Prostate gland (tissue), 2 donors: Measurements from ENCODE around the gene CHD8.

Source experiments
- POLR2A ChIP-seq: fragments of 450-650 bp; IDR thresholded peaks from one replicate; pipeline ENCODE4 v1.6.1; 2016; ENCODE audit warnings: antibody characterized with exemption, mild to moderate bottlenecking
- POLR2AphosphoS5 ChIP-seq: sonication (generic); formaldehyde crosslinking; IDR thresholded peaks from one replicate; pipeline ENCODE4 v1.6.1; 2017; ENCODE audit warnings: antibody characterized with exemption
- TF ChIP-seq, protein P1 (sequence below), 4 experiments: fragments of 200-600 bp in 2 of 4; fragments of 450-650 bp in 2 of 4; sonication (generic) in 2 of 4; IDR thresholded peaks; 1 replicate in 3 of 4; 2 replicates in 1 of 4; pipeline ENCODE4 v1.5.1; 2016 to 2019; ENCODE audit warnings: antibody characterized with exemption in 4 of 4, mild to moderate bottlenecking in 2 of 4, moderate library complexity in 2 of 4

DNA sequence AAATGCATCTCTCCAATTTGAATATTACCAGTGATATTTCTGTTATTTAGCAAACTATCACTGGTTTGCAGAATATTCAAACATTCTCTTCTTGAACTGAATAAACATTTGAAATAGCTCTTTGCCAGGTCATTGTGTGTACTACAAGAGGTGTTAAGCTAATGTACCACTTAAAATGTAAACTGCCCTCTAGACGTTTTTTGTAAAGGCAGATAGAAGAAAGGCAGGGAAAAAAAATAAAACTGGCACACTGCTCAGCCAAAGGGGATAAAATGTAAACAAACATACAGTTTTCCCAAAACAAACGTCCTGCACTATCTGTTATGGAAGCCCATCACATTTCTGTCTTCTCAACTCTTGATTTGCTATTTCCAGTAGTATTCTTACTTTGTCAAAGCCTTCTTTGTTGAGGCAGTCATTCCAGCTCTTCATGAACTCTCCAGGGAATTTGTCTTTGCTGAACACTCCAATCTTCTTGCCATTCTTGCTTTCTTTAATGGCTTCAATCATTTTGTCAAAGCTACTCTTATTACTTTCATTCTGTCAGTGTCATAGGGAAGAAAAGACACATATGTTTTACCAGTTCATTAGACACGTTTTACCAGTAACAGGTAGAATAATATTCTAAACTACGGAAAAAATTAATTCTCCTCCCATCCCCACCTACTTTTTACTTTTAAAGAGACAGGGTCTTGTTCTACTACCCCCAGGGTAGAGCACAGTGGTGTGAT, 85.8 kb downstream of the CHD8 start:
- TF ChIP-seq POLR2A (no peak), POLR2AphosphoS5 (no peak)
- TF ChIP-seq, protein P1, sequence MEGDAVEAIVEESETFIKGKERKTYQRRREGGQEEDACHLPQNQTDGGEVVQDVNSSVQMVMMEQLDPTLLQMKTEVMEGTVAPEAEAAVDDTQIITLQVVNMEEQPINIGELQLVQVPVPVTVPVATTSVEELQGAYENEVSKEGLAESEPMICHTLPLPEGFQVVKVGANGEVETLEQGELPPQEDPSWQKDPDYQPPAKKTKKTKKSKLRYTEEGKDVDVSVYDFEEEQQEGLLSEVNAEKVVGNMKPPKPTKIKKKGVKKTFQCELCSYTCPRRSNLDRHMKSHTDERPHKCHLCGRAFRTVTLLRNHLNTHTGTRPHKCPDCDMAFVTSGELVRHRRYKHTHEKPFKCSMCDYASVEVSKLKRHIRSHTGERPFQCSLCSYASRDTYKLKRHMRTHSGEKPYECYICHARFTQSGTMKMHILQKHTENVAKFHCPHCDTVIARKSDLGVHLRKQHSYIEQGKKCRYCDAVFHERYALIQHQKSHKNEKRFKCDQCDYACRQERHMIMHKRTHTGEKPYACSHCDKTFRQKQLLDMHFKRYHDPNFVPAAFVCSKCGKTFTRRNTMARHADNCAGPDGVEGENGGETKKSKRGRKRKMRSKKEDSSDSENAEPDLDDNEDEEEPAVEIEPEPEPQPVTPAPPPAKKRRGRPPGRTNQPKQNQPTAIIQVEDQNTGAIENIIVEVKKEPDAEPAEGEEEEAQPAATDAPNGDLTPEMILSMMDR (IDR thresholded peaks at IDR 0.05), result no peak
